ENCODE results near the gene BAIAP2.

DNA sequence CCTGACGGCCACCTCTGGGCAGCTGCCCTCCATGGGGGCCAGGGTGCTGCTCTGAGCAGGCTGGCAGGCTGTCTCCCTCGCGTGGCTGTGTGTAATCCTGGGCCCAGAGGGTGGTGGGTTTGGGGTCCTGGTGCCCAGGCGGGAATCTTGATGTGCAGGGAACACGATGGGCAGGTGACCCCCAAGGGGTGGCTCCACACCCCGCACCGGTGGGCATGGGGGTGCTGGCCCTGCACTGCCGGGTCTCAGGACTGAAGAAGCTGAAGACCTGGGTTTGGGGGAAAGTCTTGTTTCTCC is 34.7 kb upstream of the BAIAP2 start:
- no peak for TF ChIP-seq SUZ12 (IDR thresholded peaks at IDR 0.05; ENCODE audit: extremely low read depth, insufficient read depth, insufficient read length)
- no peak for TF ChIP-seq YY1 (IDR thresholded peaks at IDR 0.05; ENCODE audit: insufficient read depth, insufficient read length)
- TF ChIP-seq ZNF274 (IDR thresholded peaks at IDR 0.05; ENCODE audit: low read depth, low read length) = no peak
